T47D (cell line): Measurements from ENCODE around the gene GLRX3.
"Not testable (repeated sequence)": the region's sequence is repeated elsewhere in the genome, so short reads cannot be mapped to it uniquely, and the experiment has no call there.

Experiments
- DNase-seq, 2 experiments: peaks; one replicate each; pipeline versions ENCODE4 v3.0.0 to v3.0.0-alpha.2; 2011 to 2012; ENCODE audit warnings: low read depth in 1 of 2, low spot score in 1 of 2
- JUND ChIP-seq: IDR thresholded peaks from 2 replicates; pipeline ENCODE4 v1.6.1; 2012; ENCODE audit warnings: low read depth
- in situ Hi-C: cut with HindIII; loops from 2 replicates; pipeline ENCODE4 v1.10.0; 2016; ENCODE audit warnings: low sequenced_read_pairs, low pct_unique_long_range_greater_than_20kb

GLRX3 gene

GRCh38 chr10:130136226-130137089 lies at the start of gene GLRX3:
TSS of gene GLRX3 (plus strand) at chr10:130136391. CDS start at chr10:130136421, 30 bp downstream.
- in situ Hi-C loops = no loop called here
- no peak for TF ChIP-seq JUND
- peak; percentile 79 to 84 for DNase-seq

GRCh38 chr10:130090565-130090964 lies 45.6 kb upstream of the GLRX3 start:
- DNase-seq, in situ Hi-C loops: not testable (repeated sequence)

GRCh38 chr10:130099344-130099743 lies 36.8 kb upstream of the GLRX3 start:
- in situ Hi-C loops = no loop called here
- TF ChIP-seq JUND = no peak
- no peak for DNase-seq

GRCh38 chr10:130105724-130106123 lies 30.5 kb upstream of the GLRX3 start:
- in situ Hi-C loops = no loop called here
- TF ChIP-seq JUND = no peak
- DNase-seq = no peak

GRCh38 chr10:130108146-130108545 lies 28.0 kb upstream of the GLRX3 start:
- in situ Hi-C loops, DNase-seq: not testable (repeated sequence)

GRCh38 chr10:130108934-130109604 lies 27.1 kb upstream of the GLRX3 start:
- in situ Hi-C loops = no loop called here
- TF ChIP-seq JUND = no peak
- no peak for DNase-seq

GRCh38 chr10:130109796-130110245 lies 26.4 kb upstream of the GLRX3 start:
- DNase-seq = peak; percentile 47 to 85
- no peak for TF ChIP-seq JUND
- in situ Hi-C loops = no loop called here

GRCh38 chr10:130110246-130111112 lies 25.7 kb upstream of the GLRX3 start, which contains the start of gene C10orf143:
TSS of gene C10orf143 (minus strand) at chr10:130110830. CDS start at chr10:130110772, 58 bp downstream.
- no peak for TF ChIP-seq JUND
- peak; percentile 74 to 95 for DNase-seq
- in situ Hi-C loops = no loop called here

- in situ Hi-C loops = no loop called here
- no peak for TF ChIP-seq JUND
- DNase-seq = peak; percentile 83 to 96
Measured at GRCh38 chr10:130111113-130111851, 24.9 kb upstream of the GLRX3 start.

GRCh38 chr10:130111852-130112180 lies 24.4 kb upstream of the GLRX3 start:
- in situ Hi-C loops = no loop called here
- no peak for TF ChIP-seq JUND
- DNase-seq = no peak

GRCh38 chr10:130112821-130113220 lies 23.4 kb upstream of the GLRX3 start:
- in situ Hi-C loops = no loop called here

GRCh38 chr10:130116942-130117341 lies 19.2 kb upstream of the GLRX3 start:
- in situ Hi-C loops, DNase-seq: not testable (repeated sequence)

More at GRCh38 chr10:130112821-130113220, 23.4 kb upstream of the GLRX3 start:
- no peak for TF ChIP-seq JUND
- no peak for DNase-seq

GRCh38 chr10:130117535-130117934 lies 18.7 kb upstream of the GLRX3 start:
- DNase-seq, in situ Hi-C loops: not testable (repeated sequence)
